GM12875 (cell line): Measurements from ENCODE around the gene ENDOU.
A peak's percentile ranks its signal among the peaks of the same experiment; 100 is the strongest.

ENCODE experiments used
- H3K4me3 ChIP-seq: one replicate; pipeline ENCODE4 v1.5.1; 2011; ENCODE audit warnings: low read depth, low read length, control low read depth
- TF ChIP-seq, protein P1 (sequence below): IDR thresholded peaks from 2 replicates; pipeline ENCODE4 v1.5.1; 2011; ENCODE audit warnings: low read depth, mild to moderate bottlenecking, control low read depth, inconsistent platforms, low read length, moderate library complexity, borderline replicate concordance; ENCODE audit not compliant: insufficient read depth

Gene ENDOU

DNA sequence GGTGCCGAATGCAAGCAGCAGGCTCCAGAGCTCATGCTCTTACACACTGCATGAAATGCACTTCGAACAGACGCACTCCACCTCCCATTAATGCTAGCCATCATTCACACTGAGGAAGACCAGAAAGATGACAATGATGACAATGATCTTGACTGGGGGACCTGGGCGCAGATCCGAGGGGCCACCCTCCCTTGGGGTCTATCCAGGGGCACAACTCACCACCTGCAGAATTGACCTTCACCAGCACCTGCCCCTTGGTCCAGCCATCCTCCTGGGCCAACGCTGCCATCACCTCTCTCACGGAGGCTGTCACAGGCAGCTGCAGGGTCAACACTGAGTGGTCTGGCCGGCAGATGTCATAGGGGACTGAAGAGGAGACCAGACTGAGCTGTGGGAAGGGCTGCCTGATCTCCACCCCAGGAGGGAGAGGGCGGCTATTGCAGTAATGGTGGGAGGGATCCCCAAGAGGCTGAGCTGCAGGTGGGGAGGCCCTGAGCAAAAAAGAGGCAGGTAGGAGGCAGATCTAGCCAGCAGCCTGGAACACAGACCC, 18.1 kb upstream of the ENDOU start:
- TF ChIP-seq, protein P1, sequence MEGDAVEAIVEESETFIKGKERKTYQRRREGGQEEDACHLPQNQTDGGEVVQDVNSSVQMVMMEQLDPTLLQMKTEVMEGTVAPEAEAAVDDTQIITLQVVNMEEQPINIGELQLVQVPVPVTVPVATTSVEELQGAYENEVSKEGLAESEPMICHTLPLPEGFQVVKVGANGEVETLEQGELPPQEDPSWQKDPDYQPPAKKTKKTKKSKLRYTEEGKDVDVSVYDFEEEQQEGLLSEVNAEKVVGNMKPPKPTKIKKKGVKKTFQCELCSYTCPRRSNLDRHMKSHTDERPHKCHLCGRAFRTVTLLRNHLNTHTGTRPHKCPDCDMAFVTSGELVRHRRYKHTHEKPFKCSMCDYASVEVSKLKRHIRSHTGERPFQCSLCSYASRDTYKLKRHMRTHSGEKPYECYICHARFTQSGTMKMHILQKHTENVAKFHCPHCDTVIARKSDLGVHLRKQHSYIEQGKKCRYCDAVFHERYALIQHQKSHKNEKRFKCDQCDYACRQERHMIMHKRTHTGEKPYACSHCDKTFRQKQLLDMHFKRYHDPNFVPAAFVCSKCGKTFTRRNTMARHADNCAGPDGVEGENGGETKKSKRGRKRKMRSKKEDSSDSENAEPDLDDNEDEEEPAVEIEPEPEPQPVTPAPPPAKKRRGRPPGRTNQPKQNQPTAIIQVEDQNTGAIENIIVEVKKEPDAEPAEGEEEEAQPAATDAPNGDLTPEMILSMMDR, result no peak
- H3K4me3 ChIP-seq, result no peak overlapping the region

DNA sequence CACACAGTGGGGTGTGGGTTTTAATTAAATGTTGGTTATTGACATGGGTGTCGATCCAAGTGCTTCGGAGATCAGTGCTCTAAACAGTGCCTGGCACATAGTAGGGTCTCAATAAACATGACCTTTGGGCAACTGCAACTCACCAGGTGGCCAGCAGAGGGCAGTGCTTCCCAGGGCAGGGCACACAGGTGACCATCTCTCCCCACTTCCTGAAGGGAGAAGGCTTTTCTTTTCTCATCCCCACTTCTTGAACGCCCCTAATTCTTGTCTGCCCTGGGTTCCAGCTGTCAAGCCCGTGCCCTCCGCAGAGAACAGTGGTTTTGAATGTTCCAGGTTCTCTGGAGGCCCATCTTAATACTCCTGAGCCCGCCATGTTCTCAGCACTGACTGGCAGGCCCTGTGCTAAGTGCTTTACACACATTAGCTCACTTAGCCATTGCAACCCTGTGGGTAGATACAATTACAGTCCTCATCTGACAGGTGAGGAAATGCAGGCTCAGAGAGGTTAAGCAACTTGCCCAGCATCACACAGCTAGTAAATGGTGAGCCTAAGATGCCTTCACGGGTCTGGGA, 17.0 kb upstream of the ENDOU start:
- no peak overlapping the region for H3K4me3 ChIP-seq
- TF ChIP-seq, protein P1, result peak; percentile 96

DNA sequence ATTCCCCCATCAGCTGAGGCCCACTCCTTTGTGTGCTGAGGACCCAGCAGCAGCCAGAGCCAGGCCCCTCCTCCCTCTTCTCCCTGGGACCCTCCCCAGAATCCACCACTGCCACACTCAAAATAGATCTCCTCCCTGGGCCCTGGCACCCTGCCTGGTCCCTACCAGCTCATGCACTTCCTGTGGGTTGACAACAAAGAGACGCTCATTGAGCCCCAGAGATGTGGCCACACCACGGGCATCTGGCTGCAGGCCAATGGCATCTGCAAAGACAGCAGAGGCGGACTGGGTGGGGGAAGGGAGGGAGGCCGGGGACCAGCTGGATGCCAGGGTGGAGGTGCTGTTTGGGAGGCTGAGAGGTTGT, 16.0 kb upstream of the ENDOU start:
- no peak overlapping the region for H3K4me3 ChIP-seq
- TF ChIP-seq, protein P1, result no peak

DNA sequence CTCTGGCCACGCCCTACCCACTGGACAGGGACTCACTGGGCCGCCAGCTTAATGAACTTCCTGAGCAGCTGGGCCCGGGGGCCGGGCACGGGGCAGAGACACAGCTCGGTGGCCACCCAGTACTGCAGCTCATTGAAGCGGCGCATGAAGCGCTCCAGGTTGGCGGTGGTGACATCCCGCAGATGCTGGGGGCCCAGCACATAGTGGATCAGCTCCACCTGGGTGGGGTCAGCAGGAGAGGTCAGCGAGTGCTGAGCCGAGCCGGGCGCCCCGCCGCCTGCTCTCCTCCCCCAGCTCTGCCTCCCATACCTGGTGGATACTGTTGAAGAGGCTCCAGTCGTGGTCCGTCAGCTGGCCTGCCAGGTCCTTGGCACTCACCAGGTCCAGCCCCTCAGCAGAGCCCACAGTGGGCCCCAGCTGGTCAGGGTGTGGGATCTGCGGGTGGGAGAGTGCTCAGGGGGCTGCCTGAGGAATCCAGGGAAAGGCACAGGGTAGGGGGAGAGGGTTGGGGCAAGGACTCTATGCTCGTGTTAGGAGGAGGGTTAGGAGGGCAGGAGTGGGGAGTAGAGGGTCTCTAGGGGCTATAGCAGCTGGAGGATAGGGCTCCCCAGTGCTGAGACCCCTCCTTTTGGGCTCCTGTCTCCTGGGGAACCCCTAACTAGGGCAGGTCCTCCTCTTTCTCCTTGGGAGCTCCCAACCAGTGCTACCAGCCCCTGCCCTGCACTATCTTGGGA, 15.5 kb upstream of the ENDOU start:
- H3K4me3 ChIP-seq, result no peak overlapping the region

DNA sequence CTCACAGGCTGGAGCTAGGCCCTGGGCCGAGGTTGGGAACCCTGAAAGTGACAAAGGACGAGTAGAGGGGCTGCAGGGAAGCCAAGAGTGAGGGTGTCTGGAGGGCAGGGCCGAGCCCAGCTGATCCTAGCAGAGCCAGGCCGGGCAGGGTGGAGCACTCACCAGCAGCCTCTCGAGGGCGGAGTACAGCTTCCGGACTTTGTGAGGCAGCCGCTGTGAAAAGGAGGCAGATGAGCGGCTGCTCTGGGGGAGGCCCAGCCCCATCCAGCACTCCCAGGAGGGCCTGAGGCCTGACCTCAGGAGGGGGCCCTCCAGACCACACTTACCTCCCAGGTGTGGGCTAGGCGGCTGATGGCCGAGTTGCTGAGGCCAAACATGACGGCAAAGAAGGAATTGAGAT, 14.7 kb upstream of the ENDOU start:
- TF ChIP-seq, protein P1, result no peak
- no peak overlapping the region for H3K4me3 ChIP-seq

More for the DNA sequence above, 15.5 kb upstream of the ENDOU start:
- TF ChIP-seq, protein P1, result no peak

DNA sequence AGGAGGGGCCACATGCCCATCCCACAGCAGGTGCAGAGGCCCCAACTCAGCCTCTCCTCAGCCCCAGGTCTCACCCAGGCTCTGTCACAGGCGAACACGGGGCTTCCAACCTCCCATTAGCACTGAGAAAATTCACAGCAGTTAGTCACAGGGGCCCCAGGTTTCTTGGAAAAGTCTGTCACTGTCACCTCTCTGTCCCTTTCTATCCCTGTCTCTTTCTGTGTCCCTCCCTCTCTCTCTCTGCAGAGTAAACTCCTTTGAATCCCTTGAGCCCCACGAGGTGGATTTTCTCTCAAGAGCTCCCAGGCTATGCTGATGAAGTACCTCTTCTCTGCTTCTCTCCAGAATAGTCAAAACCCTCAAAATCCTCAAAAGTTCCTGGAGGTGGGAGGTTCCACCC, 14.0 kb upstream of the ENDOU start:
- TF ChIP-seq, protein P1, result no peak
- H3K4me3 ChIP-seq, result no peak overlapping the region
